Nephron progenitor cell (in vitro differentiated cells): ENCODE results near the gene ERG28.

Experiments used
- DNase-seq: peaks from one replicate; pipeline ENCODE4 v3.0.0; 2021
- H3K27ac Mint-ChIP-seq: 2 replicates; pipeline ENCODE4 v1.8.0; 2021; ENCODE audit warnings: mild to moderate bottlenecking, moderate library complexity, mixed read lengths
- H3K27me3 Mint-ChIP-seq: 2 replicates; pipeline ENCODE4 v1.8.0; 2021; ENCODE audit warnings: mild to moderate bottlenecking, low read depth, mixed read lengths; ENCODE audit not compliant: poor library complexity
- H3K36me3 Mint-ChIP-seq: 2 replicates; pipeline ENCODE4 v1.8.0; 2021; ENCODE audit warnings: low read depth, mixed read lengths
- H3K4me1 Mint-ChIP-seq: 2 replicates; pipeline ENCODE4 v1.8.0; 2021; ENCODE audit warnings: mixed read lengths
- H3K4me3 Mint-ChIP-seq: 2 replicates; pipeline ENCODE4 v1.8.0; 2021; ENCODE audit warnings: mild to moderate bottlenecking, moderate library complexity, mixed read lengths
- H3K9me3 Mint-ChIP-seq: 2 replicates; pipeline ENCODE4 v1.8.0; 2021; ENCODE audit warnings: mild to moderate bottlenecking, moderate library complexity, mixed read lengths
- CTCF ChIP-seq: fragments of 200-600 bp; sonication (generic); IDR thresholded peaks from 2 replicates; pipeline ENCODE4 v1.5.0; 2021; ENCODE audit warnings: antibody characterized with exemption

ERG28 gene

GRCh38 chr14:75630695-75631452 is 29.8 kb downstream of the ERG28 start:
- H3K9me3 Mint-ChIP-seq: no peaks in the 10 kb centered on the region
- no peaks in the 10 kb centered on the region for H3K36me3 Mint-ChIP-seq
- peaks cover 14% of the 10 kb centered on the region for H3K27me3 Mint-ChIP-seq
- no peak for DNase-seq
- no peak for TF ChIP-seq CTCF
- H3K4me1 Mint-ChIP-seq: peaks cover 15% of the 10 kb centered on the region
- H3K4me3 Mint-ChIP-seq: no peak overlapping the region
- no peak overlapping the region for H3K27ac Mint-ChIP-seq

- DNase-seq: no peak
- H3K36me3 Mint-ChIP-seq: no peaks in the 10 kb centered on the region
- peaks cover 10% of the 10 kb centered on the region for H3K27me3 Mint-ChIP-seq
- H3K27ac Mint-ChIP-seq: no peak overlapping the region
- no peaks in the 10 kb centered on the region for H3K9me3 Mint-ChIP-seq
- peaks cover 15% of the 10 kb centered on the region for H3K4me1 Mint-ChIP-seq
- TF ChIP-seq CTCF: no peak
- no peak overlapping the region for H3K4me3 Mint-ChIP-seq
Measured at GRCh38 chr14:75628816-75629215, 31.9 kb downstream of the ERG28 start.

- no peak for TF ChIP-seq CTCF
- H3K4me3 Mint-ChIP-seq: no peak overlapping the region
Measured at GRCh38 chr14:75627406-75627805, 33.3 kb downstream of the ERG28 start.

GRCh38 chr14:75626863-75627262 is 33.8 kb downstream of the ERG28 start:
- Mint-ChIP-seq H3K27ac (no peak overlapping the region), H3K4me3 (no peak overlapping the region), H3K27me3 (peaks cover 10% of the 10 kb centered on the region), H3K36me3 (no peaks in the 10 kb centered on the region), H3K4me1 (peaks cover 9% of the 10 kb centered on the region), H3K9me3 (no peaks in the 10 kb centered on the region)
- DNase-seq: no peak
- no peak for TF ChIP-seq CTCF

More at GRCh38 chr14:75627406-75627805, 33.3 kb downstream of the ERG28 start:
- peaks cover 9% of the 10 kb centered on the region for H3K4me1 Mint-ChIP-seq
- no peaks in the 10 kb centered on the region for H3K36me3 Mint-ChIP-seq
- H3K27ac Mint-ChIP-seq: no peak overlapping the region
- H3K9me3 Mint-ChIP-seq: no peaks in the 10 kb centered on the region
- no peak for DNase-seq
- H3K27me3 Mint-ChIP-seq: peaks cover 10% of the 10 kb centered on the region

- no peak overlapping the region for H3K4me3 Mint-ChIP-seq
- peaks cover 7% of the 10 kb centered on the region for H3K27me3 Mint-ChIP-seq
- peaks cover 9% of the 10 kb centered on the region for H3K4me1 Mint-ChIP-seq
- no peaks in the 10 kb centered on the region for H3K9me3 Mint-ChIP-seq
- no peak for DNase-seq
- H3K36me3 Mint-ChIP-seq: no peaks in the 10 kb centered on the region
- H3K27ac Mint-ChIP-seq: no peak overlapping the region
- no peak for TF ChIP-seq CTCF
Measured at GRCh38 chr14:75626396-75626795, 34.3 kb downstream of the ERG28 start.

GRCh38 chr14:75625034-75625433 is 35.6 kb downstream of the ERG28 start:
- H3K4me3 Mint-ChIP-seq: no peak overlapping the region
- no peaks in the 10 kb centered on the region for H3K36me3 Mint-ChIP-seq
- no peaks in the 10 kb centered on the region for H3K9me3 Mint-ChIP-seq
- no peaks in the 10 kb centered on the region for H3K27me3 Mint-ChIP-seq
- no peak for DNase-seq
- H3K4me1 Mint-ChIP-seq: peaks cover 9% of the 10 kb centered on the region
- H3K27ac Mint-ChIP-seq: no peak overlapping the region
- no peak for TF ChIP-seq CTCF
